Adrenal gland (tissue), 5 donors: ENCODE data around the gene KAZALD1.

ENCODE experiments used
- CTCF ChIP-seq, 6 experiments: fragments of 450-650 bp in 4 of 6; fragments of 200-600 bp in 2 of 6; sonication (generic) in 1 of 6; IDR thresholded peaks; 1 replicate in 5 of 6; 2 replicates in 1 of 6; pipeline versions ENCODE4 v1.5.1 to v1.8.0; 2016 to 2021; ENCODE audit warnings: antibody characterized with exemption in 6 of 6, mild to moderate bottlenecking in 2 of 6, moderate library complexity in 1 of 6
- POLR2A ChIP-seq, 2 donors: fragments of 450-650 bp; IDR thresholded peaks; one replicate each; pipeline ENCODE4 v1.6.1; 2017; ENCODE audit warnings: antibody characterized with exemption in 2 of 2, mild to moderate bottlenecking in 2 of 2, moderate library complexity in 1 of 2
- donor health status: DM: no; HTN: no; CAD: no.

DNA sequence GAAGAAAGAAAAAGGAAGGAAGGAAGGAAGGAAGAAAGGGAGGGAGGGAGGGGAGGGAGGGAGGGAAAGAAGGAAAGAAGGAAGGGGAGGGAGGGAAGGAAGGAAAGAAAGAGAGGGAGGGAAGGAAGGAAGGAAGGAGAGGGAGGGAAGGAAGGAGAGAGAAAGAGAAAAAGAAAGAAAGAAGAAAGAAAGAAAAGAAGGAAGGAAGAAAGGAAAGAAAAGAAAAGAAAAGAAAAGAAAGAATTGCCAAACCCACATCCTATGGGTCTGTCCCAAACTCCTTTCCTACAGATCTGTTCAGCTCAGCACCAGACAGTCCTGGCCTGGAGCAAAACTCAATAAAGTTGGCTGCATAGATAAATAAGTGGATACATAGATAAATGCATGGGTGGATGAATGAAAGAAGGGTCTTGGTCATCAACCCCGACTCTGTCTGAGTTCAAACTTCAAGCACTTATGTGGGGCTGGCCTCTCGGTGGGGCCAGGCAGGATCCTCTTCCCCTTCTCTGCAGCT, 52.2 kb downstream of the KAZALD1 start:
- TF ChIP-seq POLR2A (IDR thresholded peaks at IDR 0.05) (no peak), CTCF (IDR thresholded peaks at IDR 0.05) (no peak)
